ENCODE data around the gene DPP6.

GRCh38 chr7:154212861-154213260, 160.7 kb downstream of the DPP6 start:
- no peak for TF ChIP-seq CTCF (IDR thresholded peaks at IDR 0.05)
- TF ChIP-seq POLR2A (IDR thresholded peaks at IDR 0.05): no peak
